ENCODE results near the gene HMG20A. TPM values are rescaled to one million over a fixed set of nuclear protein-coding genes. Genes with fewer than 3 reads are reported as not detected.

Gene HMG20A
- total RNA-seq, 1 donor = 30.8 TPM

GRCh38 chr15:77376770-77377169 lies 43.9 kb upstream of the HMG20A start:
- Histone ChIP-seq H3K79me2 (ENCODE audit: insufficient read depth, low read length) (peaks cover 96% of the 10 kb centered on the region), H2AFZ (ENCODE audit: low read length) (no peak overlapping the region), H3K4me1 (ENCODE audit: insufficient read depth, low read length) (no peaks in the 10 kb centered on the region), H3K4me2 (ENCODE audit: insufficient read depth, low read length) (no peak overlapping the region), H3K4me3 (ENCODE audit: insufficient read depth, low read length) (no peak overlapping the region), H3K9me3 (ENCODE audit: low read depth, low read length) (no peaks in the 10 kb centered on the region), H3K27me3 (ENCODE audit: insufficient read depth, low read length) (no peaks in the 10 kb centered on the region), H3K27ac (ENCODE audit: low read depth, low read length) (no peak overlapping the region), H4K20me1 (ENCODE audit: insufficient read depth, low read length) (peaks cover 82% of the 10 kb centered on the region), H3K36me3 (ENCODE audit: insufficient read depth, low read length) (no peaks in the 10 kb centered on the region)
- TF ChIP-seq, protein P1, sequence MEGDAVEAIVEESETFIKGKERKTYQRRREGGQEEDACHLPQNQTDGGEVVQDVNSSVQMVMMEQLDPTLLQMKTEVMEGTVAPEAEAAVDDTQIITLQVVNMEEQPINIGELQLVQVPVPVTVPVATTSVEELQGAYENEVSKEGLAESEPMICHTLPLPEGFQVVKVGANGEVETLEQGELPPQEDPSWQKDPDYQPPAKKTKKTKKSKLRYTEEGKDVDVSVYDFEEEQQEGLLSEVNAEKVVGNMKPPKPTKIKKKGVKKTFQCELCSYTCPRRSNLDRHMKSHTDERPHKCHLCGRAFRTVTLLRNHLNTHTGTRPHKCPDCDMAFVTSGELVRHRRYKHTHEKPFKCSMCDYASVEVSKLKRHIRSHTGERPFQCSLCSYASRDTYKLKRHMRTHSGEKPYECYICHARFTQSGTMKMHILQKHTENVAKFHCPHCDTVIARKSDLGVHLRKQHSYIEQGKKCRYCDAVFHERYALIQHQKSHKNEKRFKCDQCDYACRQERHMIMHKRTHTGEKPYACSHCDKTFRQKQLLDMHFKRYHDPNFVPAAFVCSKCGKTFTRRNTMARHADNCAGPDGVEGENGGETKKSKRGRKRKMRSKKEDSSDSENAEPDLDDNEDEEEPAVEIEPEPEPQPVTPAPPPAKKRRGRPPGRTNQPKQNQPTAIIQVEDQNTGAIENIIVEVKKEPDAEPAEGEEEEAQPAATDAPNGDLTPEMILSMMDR (IDR thresholded peaks at IDR 0.05; ENCODE audit: extremely low read depth, low read depth, low read length) = no peak
- no peak for DNase-seq (ENCODE audit: insufficient read length, low spot score, missing footprints)

- Histone ChIP-seq H4K20me1 (ENCODE audit: insufficient read depth, low read length) (peaks cover 82% of the 10 kb centered on the region), H2AFZ (ENCODE audit: low read length) (no peak overlapping the region), H3K4me3 (ENCODE audit: insufficient read depth, low read length) (no peak overlapping the region), H3K27ac (ENCODE audit: low read depth, low read length) (no peak overlapping the region), H3K4me1 (ENCODE audit: insufficient read depth, low read length) (no peaks in the 10 kb centered on the region), H3K9me3 (ENCODE audit: low read depth, low read length) (no peaks in the 10 kb centered on the region), H3K36me3 (ENCODE audit: insufficient read depth, low read length) (no peaks in the 10 kb centered on the region), H3K4me2 (ENCODE audit: insufficient read depth, low read length) (no peak overlapping the region), H3K79me2 (ENCODE audit: insufficient read depth, low read length) (peaks cover 96% of the 10 kb centered on the region), H3K27me3 (ENCODE audit: insufficient read depth, low read length) (no peaks in the 10 kb centered on the region)
- no peak for DNase-seq (ENCODE audit: insufficient read length, low spot score, missing footprints)
- TF ChIP-seq, protein P1 (IDR thresholded peaks at IDR 0.05; ENCODE audit: extremely low read depth, low read depth, low read length) = no peak
Measured at GRCh38 chr15:77380033-77380432, 40.7 kb upstream of the HMG20A start.

DNA sequence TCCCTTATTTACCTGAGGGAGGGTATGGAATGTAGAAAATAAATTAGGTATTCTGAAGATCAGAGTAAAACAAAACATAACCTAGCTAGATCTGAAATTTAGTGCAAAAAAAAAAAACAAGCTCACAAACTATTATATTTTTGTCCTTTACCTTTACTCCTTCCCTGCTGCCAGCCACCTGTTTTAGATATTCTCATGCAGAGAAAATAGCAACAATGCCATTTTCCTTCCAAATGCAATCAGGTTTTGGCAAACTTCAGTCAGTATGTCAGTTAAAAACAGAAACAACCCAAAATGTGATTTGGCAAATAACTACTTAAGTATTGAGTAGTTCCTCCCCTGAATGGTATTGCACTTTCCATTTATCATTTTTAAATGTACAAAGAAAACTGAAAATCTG lies 36.6 kb upstream of the HMG20A start:
- H3K4me1 ChIP-seq (ENCODE audit: insufficient read depth, low read length) = peaks cover 5% of the 10 kb centered on the region
- no peak for DNase-seq (ENCODE audit: insufficient read length, low spot score, missing footprints)
- no peak overlapping the region for H3K4me3 ChIP-seq (ENCODE audit: insufficient read depth, low read length)
- H3K79me2 ChIP-seq (ENCODE audit: insufficient read depth, low read length) = peaks cover 100% of the 10 kb centered on the region
- H3K27me3 ChIP-seq (ENCODE audit: insufficient read depth, low read length) = no peaks in the 10 kb centered on the region
- H4K20me1 ChIP-seq (ENCODE audit: insufficient read depth, low read length) = peaks cover 89% of the 10 kb centered on the region
- H3K36me3 ChIP-seq (ENCODE audit: insufficient read depth, low read length) = no peaks in the 10 kb centered on the region
- H3K27ac ChIP-seq (ENCODE audit: low read depth, low read length) = no peak overlapping the region
- H2AFZ ChIP-seq (ENCODE audit: low read length) = no peak overlapping the region
- H3K4me2 ChIP-seq (ENCODE audit: insufficient read depth, low read length) = no peak overlapping the region
- TF ChIP-seq, protein P1 (IDR thresholded peaks at IDR 0.05; ENCODE audit: extremely low read depth, low read depth, low read length) = no peak
- no peaks in the 10 kb centered on the region for H3K9me3 ChIP-seq (ENCODE audit: low read depth, low read length)

DNA sequence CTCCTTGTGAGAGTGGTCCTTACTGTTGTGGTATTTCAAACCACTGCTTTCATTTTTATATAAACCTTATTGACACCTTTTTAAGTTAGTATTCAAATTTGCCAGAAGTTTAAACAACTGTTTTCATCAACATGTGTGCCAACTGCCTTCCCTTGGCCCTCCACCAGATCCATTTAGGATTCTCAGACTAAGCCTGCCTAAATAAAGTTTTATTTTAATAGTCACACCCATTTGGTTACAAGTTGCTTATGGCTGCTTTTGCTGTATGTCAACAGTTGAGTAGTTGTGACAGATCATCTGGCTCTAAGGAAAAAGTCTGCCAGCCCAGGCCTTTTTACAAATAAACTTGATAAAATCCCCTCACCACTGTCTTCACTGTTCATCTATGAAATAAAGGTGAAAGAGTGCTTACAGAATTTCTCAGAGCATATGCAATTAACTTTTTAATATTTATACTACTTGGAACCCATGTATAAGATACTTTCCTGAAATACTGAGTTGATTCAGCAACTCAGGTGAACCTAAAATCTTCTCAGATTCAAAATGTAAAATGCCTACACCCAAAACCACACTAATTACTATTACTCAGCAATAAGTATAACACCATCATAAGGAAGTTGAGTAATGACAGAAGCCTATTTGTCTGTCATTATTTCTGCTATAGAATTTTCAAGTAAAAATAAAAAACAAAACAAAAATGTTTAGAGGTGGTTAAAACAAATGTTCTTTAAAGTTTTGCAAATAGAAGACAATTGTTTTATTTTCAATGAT lies 35.9 kb upstream of the HMG20A start:
- H3K27me3 ChIP-seq (ENCODE audit: insufficient read depth, low read length) = no peaks in the 10 kb centered on the region
- H3K4me3 ChIP-seq (ENCODE audit: insufficient read depth, low read length) = no peak overlapping the region
- H3K4me2 ChIP-seq (ENCODE audit: insufficient read depth, low read length) = no peak overlapping the region
- H3K9me3 ChIP-seq (ENCODE audit: low read depth, low read length) = no peaks in the 10 kb centered on the region
- no peak for DNase-seq (ENCODE audit: insufficient read length, low spot score, missing footprints)
- H3K4me1 ChIP-seq (ENCODE audit: insufficient read depth, low read length) = peaks cover 5% of the 10 kb centered on the region
- peaks cover 89% of the 10 kb centered on the region for H4K20me1 ChIP-seq (ENCODE audit: insufficient read depth, low read length)
- TF ChIP-seq, protein P1 (IDR thresholded peaks at IDR 0.05; ENCODE audit: extremely low read depth, low read depth, low read length) = no peak
- H3K36me3 ChIP-seq (ENCODE audit: insufficient read depth, low read length) = no peaks in the 10 kb centered on the region
- H3K79me2 ChIP-seq (ENCODE audit: insufficient read depth, low read length) = peaks cover 100% of the 10 kb centered on the region
- H3K27ac ChIP-seq (ENCODE audit: low read depth, low read length) = no peak overlapping the region
- H2AFZ ChIP-seq (ENCODE audit: low read length) = no peak overlapping the region
